ENCODE data around the gene KLHDC3. TPM values are rescaled to one million over a fixed set of nuclear protein-coding genes. Genes with fewer than 3 reads are reported as not detected.

KLHDC3 gene
- total RNA-seq, 2 donors from 2014 or later: 29.7 to 44.6 TPM

- Histone ChIP-seq H3K36me3 (replicated peaks in 1 of 2; ENCODE audit: insufficient read depth in 1 of 2, low read depth in 2 of 2) (no peaks in the 10 kb centered on the region), H3K4me3 (peak within 1 kb of the TSS; percentile 63 to 87), H3K9me3 (no peaks in the 10 kb centered on the region), H3K4me1 (peaks cover 29% of the 10 kb centered on the region), H3K27ac (peak within 1 kb of the TSS; percentile 77 to 96 (median 92)), H3K27me3 (no peaks in the 10 kb centered on the region)
- 0 to 1% methylated on average over 14 to 64 of the region's 64 CpGs for WGBS, 2 donors
- TF ChIP-seq POLR2A (IDR thresholded peaks at IDR 0.05): peak; percentile 60 to 89 (median 87)
- no peak for TF ChIP-seq CTCF (IDR thresholded peaks at IDR 0.05)
- peak; percentile 98 to 99 (median 99) for DNase-seq
- intact Hi-C loops (cut with DNase I): loop anchor here (5.0 kb wide), 1 partner anchor 42 kb away; no protein-coding TSS in a partner anchor
- peak; percentile 95 for ATAC-seq
Measured at GRCh38 chr6:43059168-43060033, 45.4 kb downstream of the KLHDC3 start, which contains the start of the genes KLC4 and MRPL2. Gene KLC4, plus strand, starts transcription at chr6:43059631. Its CDS starts 1,705 bp downstream, at chr6:43061336. Gene MRPL2, minus strand, starts transcription at chr6:43059434. Its CDS starts 53 bp downstream, at chr6:43059381.

GRCh38 chr6:43060034-43060754 lies 46.1 kb downstream of the KLHDC3 start:
- ATAC-seq (peak; percentile 58), DNase-seq (peak; percentile 64 to 79 (median 74))
- H3K9me3 ChIP-seq: no peaks in the 10 kb centered on the region
- TF ChIP-seq CTCF (IDR thresholded peaks at IDR 0.05) (no peak), POLR2A (IDR thresholded peaks at IDR 0.05) (peak; percentile 38 to 71 (median 65))
- 4 to 15% methylated on average over 8 to 15 of the region's 15 CpGs for WGBS, 2 donors
- peak overlapping the region; percentile 77 to 96 (median 92) for H3K27ac ChIP-seq
- H3K4me1 ChIP-seq: peaks cover 28% of the 10 kb centered on the region
- intact Hi-C loops (cut with DNase I): no loop called here
- no peaks in the 10 kb centered on the region for H3K27me3 ChIP-seq
- H3K36me3 ChIP-seq (replicated peaks in 1 of 2; ENCODE audit: insufficient read depth in 1 of 2, low read depth in 2 of 2): no peaks in the 10 kb centered on the region
- peak overlapping the region; percentile 26 to 48 for H3K4me3 ChIP-seq

- TF ChIP-seq POLR2A (IDR thresholded peaks at IDR 0.05) (no peak), CTCF (IDR thresholded peaks at IDR 0.05) (no peak)
- WGBS, 2 donors: 62 to 69% methylated on average over 8 to 11 of the region's 12 CpGs
- H3K4me1 ChIP-seq: peaks cover 28% of the 10 kb centered on the region
- peaks cover 0 to 2% of the 10 kb centered on the region in 2 donors for H3K36me3 ChIP-seq (replicated peaks in 1 of 2; ENCODE audit: insufficient read depth in 1 of 2, low read depth in 2 of 2)
- no peaks in the 10 kb centered on the region for H3K9me3 ChIP-seq
- intact Hi-C loops (cut with DNase I): no loop called here
- no peak for DNase-seq
- no peak overlapping the region for H3K4me3 ChIP-seq
- H3K27ac ChIP-seq: peak overlapping the region in 3 of 4 donors; percentile 77 to 94 (median 91)
- H3K27me3 ChIP-seq: no peaks in the 10 kb centered on the region
- ATAC-seq: no peak
Measured at GRCh38 chr6:43060755-43061633, 46.9 kb downstream of the KLHDC3 start.

- DNase-seq (no peak), ATAC-seq (no peak)
- TF ChIP-seq CTCF (IDR thresholded peaks at IDR 0.05) (no peak), POLR2A (IDR thresholded peaks at IDR 0.05) (no peak)
- intact Hi-C loops (cut with DNase I): no loop called here
- Histone ChIP-seq H3K36me3 (replicated peaks in 1 of 2; ENCODE audit: insufficient read depth in 1 of 2, low read depth in 2 of 2) (peaks cover 0 to 6% of the 10 kb centered on the region in 2 donors), H3K27ac (no peak overlapping the region), H3K9me3 (no peaks in the 10 kb centered on the region), H3K27me3 (no peaks in the 10 kb centered on the region), H3K4me3 (no peak overlapping the region), H3K4me1 (peaks cover 28% of the 10 kb centered on the region)
- 56 to 68% methylated on average over 2 of the region's 2 CpGs for WGBS, 2 donors
Measured at GRCh38 chr6:43061861-43062260, 47.8 kb downstream of the KLHDC3 start.

Data from body of pancreas (tissue), 4 donors.